ENCODE data around the gene IL17C.

Gene IL17C

DNA sequence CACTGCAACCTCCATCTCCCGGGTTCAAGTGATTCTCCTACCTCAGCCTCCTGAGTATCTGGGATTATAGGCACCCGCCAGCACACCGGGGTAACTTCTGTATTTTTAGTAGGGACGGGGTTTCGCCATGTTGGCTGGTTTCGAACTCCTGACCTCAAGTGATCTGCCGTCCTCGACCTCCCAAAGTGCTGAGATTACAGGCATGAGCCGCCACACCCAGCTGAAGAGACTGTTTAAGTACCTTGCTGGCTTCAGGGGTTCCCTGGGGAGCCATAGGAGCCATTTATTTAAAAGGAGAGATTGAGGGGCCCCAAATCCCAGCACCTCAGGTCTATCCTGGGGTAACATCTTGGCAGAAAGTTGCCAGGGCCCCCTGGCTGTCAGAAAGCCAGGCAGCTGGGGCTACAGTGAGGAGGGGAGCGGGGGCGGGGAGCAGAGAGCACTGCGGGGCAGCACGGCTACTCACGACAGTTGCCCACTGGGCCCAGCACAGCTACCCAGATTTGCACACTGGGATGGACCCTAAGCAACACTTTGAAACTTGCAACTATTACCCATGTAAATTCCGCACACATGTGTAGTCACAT, 46.3 kb downstream of the IL17C start:
- H3K9me3 ChIP-seq (ENCODE audit: control insufficient read depth, low read length) = no peaks in the 10 kb centered on the region
- peaks cover 61% of the 10 kb centered on the region for H3K27me3 ChIP-seq (ENCODE audit: control insufficient read depth, insufficient read depth, low read length, poor library complexity, severe bottlenecking)
- H3K4me1 ChIP-seq (ENCODE audit: control insufficient read depth, insufficient read depth, low read length) = no peaks in the 10 kb centered on the region
- no peak overlapping the region for H3K27ac ChIP-seq (ENCODE audit: insufficient read depth, low read depth, low read length, poor library complexity, severe bottlenecking)
- H3K36me3 ChIP-seq (ENCODE audit: control insufficient read depth, insufficient read depth, low read length) = no peaks in the 10 kb centered on the region
- WGBS, 2 experiments = 78 to 79% methylated on average over 15 of the region's 15 CpGs
- no peak overlapping the region for H3K4me3 ChIP-seq (ENCODE audit: insufficient read depth, low read depth, low read length)

GRCh38 chr16:88685156-88686061, 47.0 kb downstream of the IL17C start:
- Histone ChIP-seq H3K9me3 (ENCODE audit: control insufficient read depth, low read length) (no peaks in the 10 kb centered on the region), H3K36me3 (ENCODE audit: control insufficient read depth, insufficient read depth, low read length) (no peaks in the 10 kb centered on the region), H3K4me3 (ENCODE audit: insufficient read depth, low read depth, low read length) (peak overlapping the region; percentile 28), H3K27me3 (ENCODE audit: control insufficient read depth, insufficient read depth, low read length, poor library complexity, severe bottlenecking) (peaks cover 65% of the 10 kb centered on the region), H3K27ac (ENCODE audit: insufficient read depth, low read depth, low read length, poor library complexity, severe bottlenecking) (no peak overlapping the region), H3K4me1 (ENCODE audit: control insufficient read depth, insufficient read depth, low read length) (no peaks in the 10 kb centered on the region)
- 10% methylated on average over 33 of the region's 33 CpGs for WGBS, 2 experiments

DNA sequence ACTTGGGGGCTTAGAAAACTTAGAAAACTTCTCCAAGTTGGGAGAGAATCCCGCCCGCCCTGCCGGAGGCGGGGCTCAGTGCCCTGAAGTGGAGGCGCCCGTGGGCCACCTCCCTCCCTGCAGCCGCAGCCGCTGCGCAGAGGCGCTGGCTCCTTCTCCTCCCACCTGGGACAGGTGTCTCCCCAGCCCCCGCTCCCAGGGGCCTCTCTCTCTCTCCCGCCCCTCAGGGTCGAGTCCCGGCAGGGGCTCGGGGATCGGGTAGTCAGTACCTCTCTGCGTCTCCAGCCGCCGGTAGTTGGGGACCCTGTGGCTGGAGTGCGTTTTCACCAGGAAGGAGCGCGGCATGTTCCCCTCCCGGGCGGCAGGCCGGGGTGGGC, 47.7 kb downstream of the IL17C start:
- no peaks in the 10 kb centered on the region for H3K4me1 ChIP-seq (ENCODE audit: control insufficient read depth, insufficient read depth, low read length)
- H3K27ac ChIP-seq (ENCODE audit: insufficient read depth, low read depth, low read length, poor library complexity, severe bottlenecking) = no peak overlapping the region
- H3K9me3 ChIP-seq (ENCODE audit: control insufficient read depth, low read length) = no peaks in the 10 kb centered on the region
- peak overlapping the region; percentile 28 for H3K4me3 ChIP-seq (ENCODE audit: insufficient read depth, low read depth, low read length)
- H3K27me3 ChIP-seq (ENCODE audit: control insufficient read depth, insufficient read depth, low read length, poor library complexity, severe bottlenecking) = peaks cover 71% of the 10 kb centered on the region
- no peaks in the 10 kb centered on the region for H3K36me3 ChIP-seq (ENCODE audit: control insufficient read depth, insufficient read depth, low read length)
- WGBS, 2 experiments = 1% methylated on average over 25 of the region's 25 CpGs

DNA sequence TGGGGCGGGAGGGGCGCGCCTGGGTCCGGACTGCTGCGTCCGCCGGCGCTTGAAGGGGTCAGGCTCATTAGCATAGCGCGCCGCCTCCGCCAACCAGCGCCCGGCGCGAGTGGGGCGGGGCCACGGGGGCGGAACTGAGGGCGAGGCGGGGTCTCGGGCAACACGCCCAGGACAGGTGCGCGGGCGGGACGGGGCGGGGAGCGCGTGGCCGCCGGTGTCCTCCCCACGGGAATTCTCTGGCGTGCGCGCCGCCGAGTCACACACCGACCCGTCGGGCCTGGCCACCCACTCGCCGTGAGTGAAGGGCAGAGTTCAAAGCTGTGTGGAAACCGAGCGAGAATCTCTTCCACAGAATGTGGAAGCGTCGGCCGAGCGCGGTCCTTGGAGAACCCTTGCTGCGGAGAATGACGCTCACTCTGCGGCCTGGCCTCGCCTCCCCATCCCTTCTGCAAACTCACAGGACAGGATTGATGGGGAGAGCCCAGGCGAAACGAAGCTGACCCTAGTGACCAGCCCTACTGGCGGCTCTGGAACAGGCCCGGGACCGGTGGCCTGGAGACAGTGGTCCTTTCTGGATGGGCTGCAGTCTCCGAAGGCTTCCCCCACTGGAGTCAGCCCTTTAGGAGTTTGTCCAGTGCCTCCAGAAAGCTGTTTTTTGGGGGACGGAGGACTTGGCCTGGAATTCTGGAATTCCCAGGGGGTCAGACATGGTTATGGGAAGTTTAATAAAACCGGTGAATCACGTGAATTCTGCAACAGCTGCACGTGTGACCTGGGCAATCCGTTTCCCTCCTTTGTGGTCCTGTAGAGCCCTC, 48.3 kb downstream of the IL17C start, which contains the start of gene SNAI3:
Gene SNAI3, minus strand, starts transcription at position 69 of the 815 bp plus-strand sequence. CDS start 101 bp downstream, outside the sequence.
- H3K27me3 ChIP-seq (ENCODE audit: control insufficient read depth, insufficient read depth, low read length, poor library complexity, severe bottlenecking) = peaks cover 72% of the 10 kb centered on the region
- H3K36me3 ChIP-seq (ENCODE audit: control insufficient read depth, insufficient read depth, low read length) = no peaks in the 10 kb centered on the region
- 8 to 9% methylated on average over 65 of the region's 65 CpGs for WGBS, 2 experiments
- H3K4me3 ChIP-seq (ENCODE audit: insufficient read depth, low read depth, low read length) = peak within 1 kb of the TSS; percentile 28
- H3K4me1 ChIP-seq (ENCODE audit: control insufficient read depth, insufficient read depth, low read length) = no peaks in the 10 kb centered on the region
- H3K9me3 ChIP-seq (ENCODE audit: control insufficient read depth, low read length) = no peaks in the 10 kb centered on the region
- H3K27ac ChIP-seq (ENCODE audit: insufficient read depth, low read depth, low read length, poor library complexity, severe bottlenecking) = no peak within 1 kb of the TSS

GRCh38 chr16:88687254-88687576, 48.8 kb downstream of the IL17C start:
- Histone ChIP-seq H3K27me3 (ENCODE audit: control insufficient read depth, insufficient read depth, low read length, poor library complexity, severe bottlenecking) (peaks cover 72% of the 10 kb centered on the region), H3K27ac (ENCODE audit: insufficient read depth, low read depth, low read length, poor library complexity, severe bottlenecking) (no peak overlapping the region), H3K9me3 (ENCODE audit: control insufficient read depth, low read length) (no peaks in the 10 kb centered on the region), H3K4me1 (ENCODE audit: control insufficient read depth, insufficient read depth, low read length) (no peaks in the 10 kb centered on the region), H3K36me3 (ENCODE audit: control insufficient read depth, insufficient read depth, low read length) (no peaks in the 10 kb centered on the region), H3K4me3 (ENCODE audit: insufficient read depth, low read depth, low read length) (no peak overlapping the region)
- WGBS, 2 experiments = 78% methylated on average over 10 of the region's 10 CpGs

GRCh38 chr16:88687676-88688012, 49.3 kb downstream of the IL17C start:
- Histone ChIP-seq H3K9me3 (ENCODE audit: control insufficient read depth, low read length) (no peaks in the 10 kb centered on the region), H3K27me3 (ENCODE audit: control insufficient read depth, insufficient read depth, low read length, poor library complexity, severe bottlenecking) (peaks cover 72% of the 10 kb centered on the region), H3K36me3 (ENCODE audit: control insufficient read depth, insufficient read depth, low read length) (no peaks in the 10 kb centered on the region), H3K4me3 (ENCODE audit: insufficient read depth, low read depth, low read length) (no peak overlapping the region), H3K27ac (ENCODE audit: insufficient read depth, low read depth, low read length, poor library complexity, severe bottlenecking) (no peak overlapping the region), H3K4me1 (ENCODE audit: control insufficient read depth, insufficient read depth, low read length) (no peaks in the 10 kb centered on the region)
- WGBS, 2 experiments = 77 to 86% methylated on average over 3 of the region's 3 CpGs

DNA sequence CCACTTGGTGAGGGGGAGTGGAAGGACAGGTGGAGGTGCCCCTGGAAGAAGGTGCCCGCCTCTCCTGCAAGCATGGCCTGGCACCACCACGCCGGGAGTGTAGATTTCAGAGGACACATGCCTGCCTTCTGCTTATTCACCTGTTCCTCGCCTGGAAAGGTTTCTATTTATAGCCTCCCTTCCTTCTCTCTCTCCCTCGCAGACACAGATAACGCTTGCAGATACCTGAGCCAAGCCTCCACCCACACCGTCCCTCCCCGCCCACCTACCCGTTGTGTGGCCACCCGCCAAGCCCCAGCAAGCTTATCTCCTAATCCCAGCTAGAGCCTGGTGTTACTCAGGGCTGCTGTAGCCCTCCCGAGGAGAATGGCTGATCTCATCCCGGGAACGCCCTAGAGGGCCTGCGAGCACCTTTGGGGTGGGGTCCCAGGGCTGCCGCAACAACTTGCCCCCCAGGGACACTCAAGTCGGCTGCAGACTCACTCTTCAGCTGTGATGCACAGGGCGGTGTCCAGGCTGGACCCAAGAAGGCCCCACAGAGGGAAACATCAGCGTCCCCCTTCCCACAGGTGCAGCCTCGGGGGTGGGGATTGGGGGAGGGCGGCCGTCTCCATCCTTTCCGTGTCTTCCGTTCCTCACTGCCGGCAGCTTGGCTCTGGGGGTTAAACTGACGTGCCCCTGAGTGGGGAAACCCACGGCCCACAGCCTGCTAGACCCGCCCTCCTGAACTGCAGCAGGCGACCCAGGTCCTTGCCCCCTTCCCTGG, 49.8 kb downstream of the IL17C start:
- H3K9me3 ChIP-seq (ENCODE audit: control insufficient read depth, low read length) = no peaks in the 10 kb centered on the region
- H3K27ac ChIP-seq (ENCODE audit: insufficient read depth, low read depth, low read length, poor library complexity, severe bottlenecking) = no peak overlapping the region
- H3K36me3 ChIP-seq (ENCODE audit: control insufficient read depth, insufficient read depth, low read length) = no peaks in the 10 kb centered on the region
- peaks cover 72% of the 10 kb centered on the region for H3K27me3 ChIP-seq (ENCODE audit: control insufficient read depth, insufficient read depth, low read length, poor library complexity, severe bottlenecking)
- no peak overlapping the region for H3K4me3 ChIP-seq (ENCODE audit: insufficient read depth, low read depth, low read length)
- no peaks in the 10 kb centered on the region for H3K4me1 ChIP-seq (ENCODE audit: control insufficient read depth, insufficient read depth, low read length)
- 59 to 61% methylated on average over 28 of the region's 28 CpGs for WGBS, 2 experiments

Measured in ectodermal cell (in vitro differentiated cells).